SU-DHL-6 (cell line): ENCODE results near the gene ABCA13.

ENCODE experiments used
- EZH2phosphoT487 ChIP-seq: fragments of 200-600 bp; sonication (generic), shearing (Covaris generic); conservative IDR thresholded peaks from 2 replicates; pipeline ENCODE4 v1.6.1; 2018; ENCODE audit warnings: mild to moderate bottlenecking, antibody characterized with exemption, low read length, moderate library complexity, mixed read lengths
- TF ChIP-seq, protein P1 (sequence below): fragments of 200-600 bp; sonication (generic); IDR thresholded peaks from one replicate; pipeline ENCODE4 v1.5.1; 2017; ENCODE audit warnings: antibody characterized with exemption, mild to moderate bottlenecking, low read length, moderate library complexity; ENCODE audit not compliant: insufficient read depth, poor library complexity, severe bottlenecking

DNA sequence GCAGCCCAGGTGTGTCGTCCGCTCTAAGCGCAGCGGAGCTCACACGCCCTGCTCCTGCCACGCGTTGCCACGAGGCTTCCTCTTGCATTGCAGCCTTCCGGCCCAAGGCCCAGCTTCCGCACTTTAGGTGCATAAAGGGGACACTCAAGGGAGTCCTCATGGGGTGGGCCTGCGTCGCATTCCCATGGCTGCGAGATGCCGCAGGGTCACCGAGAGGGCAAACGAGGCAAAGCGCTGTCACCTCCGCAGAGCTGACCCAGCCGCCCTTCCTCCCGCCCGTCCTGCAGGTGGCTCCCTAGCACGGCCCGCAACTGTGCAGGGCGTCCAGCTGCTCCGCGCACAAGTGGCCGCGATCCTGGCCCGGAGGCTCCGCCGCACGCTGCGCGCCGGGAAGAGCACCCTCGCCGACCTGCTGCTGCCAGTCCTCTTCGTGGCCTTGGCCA lies 283.5 kb downstream of the ABCA13 start:
- TF ChIP-seq, protein P1, sequence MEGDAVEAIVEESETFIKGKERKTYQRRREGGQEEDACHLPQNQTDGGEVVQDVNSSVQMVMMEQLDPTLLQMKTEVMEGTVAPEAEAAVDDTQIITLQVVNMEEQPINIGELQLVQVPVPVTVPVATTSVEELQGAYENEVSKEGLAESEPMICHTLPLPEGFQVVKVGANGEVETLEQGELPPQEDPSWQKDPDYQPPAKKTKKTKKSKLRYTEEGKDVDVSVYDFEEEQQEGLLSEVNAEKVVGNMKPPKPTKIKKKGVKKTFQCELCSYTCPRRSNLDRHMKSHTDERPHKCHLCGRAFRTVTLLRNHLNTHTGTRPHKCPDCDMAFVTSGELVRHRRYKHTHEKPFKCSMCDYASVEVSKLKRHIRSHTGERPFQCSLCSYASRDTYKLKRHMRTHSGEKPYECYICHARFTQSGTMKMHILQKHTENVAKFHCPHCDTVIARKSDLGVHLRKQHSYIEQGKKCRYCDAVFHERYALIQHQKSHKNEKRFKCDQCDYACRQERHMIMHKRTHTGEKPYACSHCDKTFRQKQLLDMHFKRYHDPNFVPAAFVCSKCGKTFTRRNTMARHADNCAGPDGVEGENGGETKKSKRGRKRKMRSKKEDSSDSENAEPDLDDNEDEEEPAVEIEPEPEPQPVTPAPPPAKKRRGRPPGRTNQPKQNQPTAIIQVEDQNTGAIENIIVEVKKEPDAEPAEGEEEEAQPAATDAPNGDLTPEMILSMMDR = no peak
- no peak for TF ChIP-seq EZH2phosphoT487
